ENCODE results near the gene SRF. TPM values are rescaled to one million over a fixed set of nuclear protein-coding genes. Genes with fewer than 3 reads are reported as not detected.

Gene SRF
- total RNA-seq, 1 donor from 2014 or later, result 12.5 TPM

DNA sequence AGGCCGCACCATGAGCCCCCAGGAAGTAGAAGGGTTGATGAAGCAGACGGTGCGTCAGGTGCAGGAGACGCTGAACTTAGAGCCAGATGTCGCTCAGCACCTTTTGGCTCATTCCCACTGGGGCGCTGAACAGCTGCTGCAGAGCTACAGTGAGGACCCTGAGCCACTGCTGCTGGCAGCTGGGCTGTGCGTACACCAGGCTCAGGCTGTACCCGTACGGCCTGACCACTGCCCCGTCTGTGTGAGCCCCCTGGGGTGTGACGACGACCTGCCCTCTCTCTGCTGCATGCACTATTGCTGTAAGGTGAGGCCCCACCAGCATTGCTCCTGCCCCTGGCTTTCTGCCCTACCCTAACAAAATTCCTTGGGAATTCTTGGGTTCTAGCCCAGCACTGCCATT is 45.1 kb downstream of the SRF start:
- no peak for DNase-seq (ENCODE audit: low read depth in 2 of 2)

DNA sequence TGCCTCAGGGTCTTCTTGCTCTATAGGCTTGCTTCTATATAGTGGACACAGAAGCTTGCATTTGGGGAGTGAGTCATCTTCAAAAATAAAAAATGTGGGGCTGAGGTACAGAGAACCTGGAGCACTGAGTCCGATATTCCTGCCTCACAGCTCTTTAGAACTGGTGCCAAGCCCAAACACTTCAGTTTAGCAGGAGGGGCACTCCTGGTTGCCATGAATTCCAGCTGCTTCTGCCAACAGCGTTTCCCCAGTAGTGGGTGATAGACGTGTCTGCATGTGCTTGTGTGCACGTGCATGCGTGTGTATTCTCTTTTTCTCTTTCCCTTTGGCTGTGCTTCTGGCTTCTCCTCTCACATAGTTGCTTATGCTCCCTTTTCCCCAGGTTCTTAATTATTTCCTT is 46.3 kb downstream of the SRF start:
- DNase-seq (ENCODE audit: low read depth in 2 of 2), result no peak

DNA sequence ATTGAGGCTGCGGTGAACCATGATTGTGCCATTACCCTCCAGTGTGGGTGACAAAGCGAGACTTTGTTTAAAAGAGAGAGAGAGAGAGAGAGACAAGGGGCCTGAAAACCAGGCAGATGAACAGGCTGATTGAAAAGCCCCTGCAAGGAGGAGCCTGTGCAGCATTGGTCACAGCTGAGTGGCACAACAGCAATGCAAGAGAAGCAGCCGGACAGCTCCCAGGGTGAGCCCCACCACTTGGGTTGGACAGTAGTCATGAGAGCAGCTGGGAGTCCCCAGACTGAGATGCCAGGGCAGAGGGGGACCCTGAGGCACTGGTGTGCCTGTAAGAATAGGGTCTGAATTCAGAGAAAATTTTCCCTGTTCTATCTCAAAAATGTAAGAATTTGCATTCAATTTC is 48.0 kb downstream of the SRF start:
- DNase-seq (ENCODE audit: low read depth in 2 of 2), result no peak

DNA sequence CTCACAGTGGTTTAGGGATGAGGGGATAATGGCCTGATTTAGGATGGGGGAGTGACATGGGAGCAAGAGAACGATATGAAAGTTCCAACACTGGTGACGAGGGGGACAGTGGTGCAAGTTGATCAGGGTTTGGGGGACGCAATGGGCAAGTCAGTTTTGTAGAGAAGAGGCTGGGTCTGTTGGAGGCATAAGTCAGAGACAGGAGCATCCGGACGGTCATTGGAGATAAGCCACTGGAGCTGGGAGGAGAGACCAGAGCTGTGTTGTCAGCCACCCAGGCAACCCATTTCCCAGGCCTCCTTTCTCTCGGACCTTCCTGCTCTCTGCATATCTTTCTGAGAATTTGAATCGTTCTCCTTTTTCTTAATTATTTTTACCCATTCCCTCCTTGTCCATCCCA is 48.7 kb downstream of the SRF start:
- DNase-seq (ENCODE audit: low read depth in 2 of 2), result no peak

DNA sequence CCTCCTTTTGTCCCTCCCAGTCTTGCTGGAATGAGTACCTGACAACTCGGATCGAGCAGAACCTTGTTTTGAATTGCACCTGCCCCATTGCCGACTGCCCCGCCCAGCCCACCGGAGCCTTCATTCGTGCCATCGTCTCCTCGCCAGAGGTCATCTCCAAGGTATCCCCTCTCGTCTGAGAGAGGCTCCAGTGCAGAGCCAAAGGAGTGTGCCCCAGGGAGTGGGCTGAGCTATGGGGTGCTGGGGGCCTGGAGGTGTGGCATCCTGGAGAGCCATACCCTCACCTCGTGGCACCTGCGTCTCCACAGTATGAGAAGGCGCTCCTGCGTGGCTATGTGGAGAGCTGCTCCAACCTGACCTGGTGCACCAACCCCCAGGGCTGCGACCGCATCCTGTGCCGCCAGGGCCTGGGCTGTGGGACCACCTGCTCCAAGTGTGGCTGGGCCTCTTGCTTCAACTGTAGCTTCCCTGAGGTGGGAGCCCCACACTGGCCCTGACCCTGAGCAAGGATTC is 49.4 kb downstream of the SRF start:
- DNase-seq (ENCODE audit: low read depth in 2 of 2), result no peak

DNA sequence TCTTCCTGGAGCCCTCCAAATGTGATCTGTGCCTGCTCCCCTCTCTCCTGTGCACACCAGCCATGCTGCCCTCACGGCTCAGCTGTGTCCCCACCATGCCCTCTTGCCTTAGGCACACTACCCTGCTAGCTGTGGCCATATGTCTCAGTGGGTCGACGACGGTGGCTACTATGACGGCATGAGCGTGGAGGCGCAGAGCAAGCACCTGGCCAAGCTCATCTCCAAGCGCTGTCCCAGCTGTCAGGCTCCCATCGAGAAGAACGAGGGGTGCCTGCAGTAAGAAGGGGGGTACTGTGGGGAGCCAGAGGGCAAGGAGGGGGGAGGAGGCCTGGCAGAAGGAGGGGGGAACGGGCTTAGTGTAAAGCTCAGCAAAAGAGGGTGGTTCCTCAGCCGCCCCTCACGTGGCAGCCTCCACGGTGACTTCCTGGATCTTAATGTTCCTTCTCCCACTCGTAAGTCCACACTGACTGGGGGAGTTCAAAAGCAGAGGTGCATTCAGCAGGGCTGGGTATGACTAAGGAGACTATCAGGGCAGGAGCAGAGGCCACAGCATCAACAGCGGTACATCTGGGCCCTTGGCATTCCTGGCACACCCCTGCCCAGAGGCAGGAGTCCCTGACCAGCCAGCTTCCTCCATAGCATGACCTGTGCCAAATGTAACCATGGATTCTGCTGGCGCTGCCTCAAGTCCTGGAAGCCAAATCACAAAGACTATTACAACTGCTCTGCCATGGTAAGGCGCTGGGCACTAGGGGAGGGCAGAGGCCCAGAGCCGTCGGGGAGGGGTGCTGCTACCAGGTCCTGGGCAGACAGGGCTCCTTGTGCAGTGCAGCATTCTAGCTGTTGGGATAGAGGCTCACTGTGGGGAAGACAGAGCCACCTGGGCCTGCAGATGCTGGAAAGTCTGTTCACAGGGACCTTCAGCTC is 50.2 kb downstream of the SRF start:
- no peak for DNase-seq (ENCODE audit: low read depth in 2 of 2)

DNA sequence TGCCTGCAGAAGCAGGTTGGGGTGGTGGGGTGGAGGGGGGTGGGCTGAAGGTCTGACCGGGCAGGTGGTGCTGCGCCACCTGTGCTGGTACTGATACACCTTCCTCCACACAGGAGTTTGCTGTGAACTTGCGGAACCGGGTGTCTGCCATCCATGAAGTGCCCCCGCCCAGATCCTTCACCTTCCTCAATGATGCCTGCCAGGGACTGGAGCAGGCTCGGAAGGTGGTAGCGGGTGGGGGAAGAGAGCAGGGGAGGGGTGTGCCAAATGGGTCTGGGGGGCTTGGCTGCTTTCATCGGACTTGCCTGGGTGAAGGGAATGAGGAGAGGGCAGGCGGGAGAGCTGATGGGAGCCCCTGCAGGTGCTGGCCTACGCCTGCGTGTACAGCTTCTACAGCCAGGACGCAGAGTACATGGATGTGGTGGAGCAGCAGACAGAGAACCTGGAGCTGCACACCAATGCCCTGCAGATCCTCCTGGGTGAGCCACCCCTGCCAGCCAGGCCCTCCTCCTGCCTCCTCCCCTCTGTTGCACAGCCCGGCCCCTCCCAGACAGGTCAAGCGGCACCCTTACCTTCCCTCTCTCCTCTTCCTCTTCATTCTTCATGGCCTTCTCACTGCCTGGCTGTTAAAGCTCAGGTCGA is 51.5 kb downstream of the SRF start:
- DNase-seq (ENCODE audit: low read depth in 2 of 2), result no peak

DNA sequence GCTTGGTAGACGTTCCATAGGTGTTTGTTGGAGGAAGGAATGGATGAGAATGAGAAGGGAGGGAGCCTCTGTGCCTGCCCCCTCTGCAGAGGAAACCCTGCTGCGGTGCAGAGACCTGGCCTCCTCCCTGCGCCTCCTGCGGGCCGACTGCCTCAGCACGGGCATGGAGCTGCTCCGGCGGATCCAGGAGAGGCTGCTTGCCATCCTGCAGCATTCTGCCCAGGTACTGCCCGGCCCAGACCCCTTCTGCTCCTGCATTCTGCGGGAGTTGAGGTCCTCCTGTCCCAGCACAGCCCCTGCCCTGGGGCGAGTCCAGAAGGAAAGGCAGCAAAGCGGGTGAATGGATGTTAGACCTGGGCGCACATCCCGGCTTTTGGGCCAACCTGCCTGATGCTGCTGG is 52.1 kb downstream of the SRF start:
- DNase-seq (ENCODE audit: low read depth in 2 of 2), result no peak

DNA sequence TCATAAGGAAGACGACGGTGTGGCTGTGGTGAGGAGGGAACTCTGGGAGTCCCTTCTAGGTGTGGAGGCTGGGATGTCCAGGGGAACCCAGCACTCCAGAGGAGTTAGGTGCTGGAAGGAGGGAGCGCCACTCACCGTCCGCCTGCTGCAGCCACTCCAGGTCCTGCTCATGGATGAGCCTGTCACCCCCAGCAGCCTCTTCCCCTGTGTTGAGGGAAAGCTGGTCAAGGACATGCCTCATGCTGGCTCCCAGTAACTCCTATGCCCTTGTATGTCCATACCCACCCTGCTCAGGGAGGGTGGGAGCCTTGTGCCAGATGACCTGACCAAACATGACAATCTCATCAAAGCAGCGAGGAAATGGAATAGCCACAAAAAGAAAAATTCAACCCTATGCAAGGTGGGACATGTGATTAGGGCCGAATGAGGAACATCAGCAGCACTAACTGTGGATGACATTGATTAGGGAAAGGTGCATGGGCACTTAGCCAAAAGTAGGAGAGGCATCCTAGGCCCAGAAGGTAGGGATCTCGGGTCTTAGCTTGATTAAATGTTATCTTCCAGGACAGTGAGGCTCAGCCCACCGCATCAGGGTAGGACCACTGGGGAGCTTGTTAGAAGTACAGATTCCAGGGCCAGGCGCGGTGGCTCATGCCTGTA is 55.3 kb downstream of the SRF start:
- no peak for DNase-seq (ENCODE audit: low read depth in 2 of 2)

DNA sequence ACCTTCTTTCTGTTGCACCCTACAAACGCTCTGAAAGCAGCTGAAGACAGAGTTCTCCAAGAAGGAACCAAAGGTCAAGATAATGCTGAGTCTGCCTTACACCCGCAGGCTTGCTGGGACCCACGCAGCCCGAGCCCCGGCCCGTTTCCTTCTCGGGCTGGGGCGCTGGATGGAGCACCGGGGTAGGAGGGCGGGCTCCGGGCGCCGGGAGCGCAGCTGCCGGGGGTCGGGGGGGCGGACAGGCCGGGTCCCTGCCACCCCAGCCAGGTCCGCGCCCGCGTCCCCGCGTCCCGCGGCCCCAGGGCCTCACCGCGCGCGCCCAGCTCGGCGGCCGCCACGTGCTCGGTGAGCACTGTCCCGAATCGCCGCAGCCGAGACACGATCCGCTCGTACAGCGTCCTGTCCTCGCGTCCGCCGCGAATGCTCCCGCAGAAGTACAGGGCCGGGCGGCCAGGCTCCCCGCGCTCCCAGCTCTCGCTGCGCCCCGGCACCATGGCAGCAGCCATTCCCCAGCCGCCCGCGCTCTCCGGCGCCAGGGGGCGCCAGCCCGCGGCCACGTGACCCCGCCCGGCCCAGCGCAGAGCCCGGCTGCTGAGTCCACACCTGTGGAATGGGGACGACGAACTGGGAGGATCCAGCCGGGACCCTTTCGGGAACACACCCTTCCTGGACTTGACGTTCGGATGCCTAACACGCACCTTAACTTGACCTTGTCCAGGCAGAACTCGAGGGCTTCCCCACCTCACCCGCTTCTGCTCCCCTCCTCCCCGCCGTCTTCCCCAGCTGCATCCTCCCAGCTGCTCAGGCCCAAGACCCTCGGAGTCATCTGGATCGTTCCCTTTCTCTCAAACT is 58.1 kb downstream of the SRF start, which contains the start of gene DNPH1:
TSS of gene DNPH1 (minus strand) at position 531 of the 852 bp plus-strand sequence. CDS start at position 506, 25 bp downstream.
- peak; percentile 26 to 68 for DNase-seq (ENCODE audit: low read depth in 2 of 2)

DNA sequence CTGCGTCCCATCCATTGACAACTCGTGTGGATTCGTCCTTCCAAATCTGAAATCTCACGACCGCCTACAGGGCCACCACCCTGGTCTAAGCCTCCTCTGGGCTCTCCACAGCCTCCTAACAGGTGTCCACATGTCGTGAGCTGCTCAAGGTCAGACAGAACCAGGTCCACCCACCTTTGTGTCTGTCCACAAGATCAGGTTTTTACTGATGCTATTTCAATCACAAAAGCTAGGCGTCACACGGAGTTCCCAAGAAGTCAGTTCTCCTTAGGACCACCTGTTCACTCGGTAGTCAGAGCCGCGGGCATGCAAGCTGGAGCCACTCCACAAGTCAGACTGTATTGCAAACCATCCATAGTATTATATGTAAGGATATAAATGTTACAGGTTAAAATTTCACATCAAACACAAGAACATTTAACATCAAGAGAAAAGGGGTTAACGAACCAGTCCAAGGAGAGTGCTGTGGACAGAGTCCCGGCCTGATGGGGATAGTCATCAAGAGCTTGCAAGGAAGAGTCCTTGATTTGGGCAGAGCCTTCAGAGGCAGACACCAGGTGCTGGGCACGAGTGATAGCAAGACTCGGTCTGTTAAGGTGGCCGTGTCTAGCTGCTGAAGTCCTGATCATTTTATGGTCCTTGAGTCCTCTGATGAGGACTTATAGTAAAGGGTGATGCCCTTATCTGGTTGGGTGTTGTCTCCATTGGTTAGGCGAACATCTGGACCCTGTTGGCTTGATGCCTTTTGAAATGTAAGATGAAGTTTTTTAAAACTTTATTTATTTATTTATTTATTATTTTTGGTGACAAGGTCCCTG is 58.9 kb downstream of the SRF start:
- DNase-seq (ENCODE audit: low read depth in 2 of 2), result no peak

DNA sequence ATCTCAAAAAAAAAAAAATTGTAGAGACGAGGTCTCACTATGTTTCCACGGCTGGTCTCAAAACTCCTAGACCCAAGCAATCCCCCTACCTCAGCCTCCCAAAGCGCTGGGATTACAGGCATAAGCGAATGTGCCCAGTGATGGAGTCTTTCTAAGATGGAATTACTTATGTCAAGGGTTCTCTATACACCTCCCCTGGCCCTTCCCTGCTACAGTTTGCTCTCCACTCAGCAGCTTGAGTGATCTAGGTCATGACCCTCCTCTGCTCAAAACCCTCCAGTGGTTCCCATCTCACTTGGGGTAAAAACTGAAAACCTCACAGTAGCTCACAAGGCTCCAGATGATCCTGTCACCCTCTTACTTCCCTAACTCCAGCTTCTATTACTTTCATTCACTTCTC is 60.0 kb downstream of the SRF start:
- no peak for DNase-seq (ENCODE audit: low read depth in 2 of 2)

Other genes with a start within 250 kb of the SRF start
- 15.5 and 22.3 TPM in 2 replicates for gene CNPY3, start 241.8 kb upstream of the SRF start, total RNA-seq
- gene GNMT, start 210.5 kb upstream of the SRF start, total RNA-seq, result under 0.01 and 0.13 TPM in 2 replicates
- 23.0 and 29.7 TPM in 2 replicates for gene PEX6, start 192.1 kb upstream of the SRF start, total RNA-seq
- 27.6 and 32.5 TPM in 2 replicates for gene PPP2R5D, start 186.7 kb upstream of the SRF start, total RNA-seq
- 35.3 and 39.2 TPM in 2 replicates for gene MEA1, start 157.3 kb upstream of the SRF start, total RNA-seq
- 131 and 152 TPM in 2 replicates for gene KLHDC3, start 157.0 kb upstream of the SRF start, total RNA-seq
- gene RRP36, start 149.6 kb upstream of the SRF start, total RNA-seq, result 72.3 and 84.3 TPM in 2 replicates
- gene CUL7, start 117.4 kb upstream of the SRF start, total RNA-seq, result 18.7 and 27.9 TPM in 2 replicates
- gene MRPL2, start 111.8 kb upstream of the SRF start, total RNA-seq, result 11.8 and 13.1 TPM in 2 replicates
- 14.2 and 17.6 TPM in 2 replicates for gene KLC4, start 111.6 kb upstream of the SRF start, total RNA-seq
- gene PTK7, start 95.0 kb upstream of the SRF start, total RNA-seq, result 20.0 and 37.8 TPM in 2 replicates
- 13.1 and 21.4 TPM in 2 replicates for gene CUL9, start 10.9 kb downstream of the SRF start, total RNA-seq
- gene DNPH1, start 58.2 kb downstream of the SRF start, total RNA-seq, result 52.0 and 63.5 TPM in 2 replicates
- not detected in 2 replicates for gene TTBK1, start 72.2 kb downstream of the SRF start, total RNA-seq
- gene SLC22A7, start 127.0 kb downstream of the SRF start, total RNA-seq, result not detected in 2 replicates
- gene CRIP3, start 137.6 kb downstream of the SRF start, total RNA-seq, result not detected in 2 replicates
- 4.0 and 7.0 TPM in 2 replicates for gene ZNF318, start 198.4 kb downstream of the SRF start, total RNA-seq